HepG2 (cell line): Measurements from ENCODE around the gene ZNF491.

Source experiments
- ARNT ChIP-seq: fragments of 450-650 bp; IDR thresholded peaks from 2 replicates; pipeline ENCODE4 v1.6.1; 2017
- CREM ChIP-seq, 2 experiments: sonication (generic) in 1 of 2; formaldehyde crosslinking in 1 of 2; IDR thresholded peaks; 2 replicates each; pipeline versions ENCODE4 v1.4.0 to v1.6.1; 2016 to 2020; ENCODE audit warnings: antibody characterized with exemption in 1 of 2, mild to moderate bottlenecking in 1 of 2, missing genetic modification reagents in 1 of 2
- EZH2 ChIP-seq: conservative IDR thresholded peaks from 2 replicates; pipeline ENCODE4 v1.6.1; 2012; ENCODE audit warnings: mild to moderate bottlenecking, low read depth, low read length, moderate library complexity
- JUNB ChIP-seq: sonication (generic); formaldehyde crosslinking; IDR thresholded peaks from 2 replicates; pipeline ENCODE4 v1.8.0; 2022; ENCODE audit warnings: missing genetic modification reagents, mild to moderate bottlenecking, borderline replicate concordance
- REST ChIP-seq, 2 experiments: IDR thresholded peaks; 2 replicates each; pipeline ENCODE4 v1.6.1; 2011 to 2012; ENCODE audit warnings: low read length in 2 of 2, borderline replicate concordance in 1 of 2, low read depth in 1 of 2, mild to moderate bottlenecking in 1 of 2, moderate library complexity in 1 of 2
- TOE1 ChIP-seq: sonication (generic); formaldehyde crosslinking; IDR thresholded peaks from 2 replicates; pipeline ENCODE4 v1.4.0; 2020; ENCODE audit warnings: mild to moderate bottlenecking, missing genetic modification reagents

GRCh38 chr19:11848200-11848593 lies 49.9 kb downstream of the ZNF491 start:
- TF ChIP-seq REST (IDR thresholded peaks at IDR 0.05; ENCODE audit: borderline replicate concordance in 1 of 2, low read depth in 1 of 2, low read length in 2 of 2): no peak
- no peak for TF ChIP-seq TOE1
- TF ChIP-seq JUNB (CRISPR knock-in tag): no peak
- no peak for TF ChIP-seq CREM (IDR thresholded peaks at IDR 0.05)
- no peak for TF ChIP-seq CREM (CRISPR knock-in tag; IDR thresholded peaks at IDR 0.05)
- no peak for TF ChIP-seq ARNT
- TF ChIP-seq EZH2: no peak
